Gastrocnemius medialis (tissue), 4 donors: Measurements from ENCODE around the gene SFT2D1. TPM values are rescaled to one million over a fixed set of nuclear protein-coding genes. Genes with fewer than 3 reads are reported as not detected.

ENCODE experiments used
- ATAC-seq, 2 donors: fragments of 150-250 bp; one replicate each; pipeline ENCODE4 v1.9.1; 2016
- DNase-seq, 2 donors: peaks; one replicate each; pipeline ENCODE4 v3.0.0-alpha.2; 2019
- H3K27ac ChIP-seq, 4 donors: fragments of 200-600 bp; sonication (generic); 1 replicate in 1 of 4; 2 replicates in 3 of 4; pipeline ENCODE4 v1.5.1; 2016 to 2018; ENCODE audit warnings: mild to moderate bottlenecking in 2 of 4, moderate library complexity in 1 of 4
- H3K27me3 ChIP-seq, 3 donors: fragments of 200-600 bp; sonication (generic) in 2 of 3; 1 replicate in 1 of 3; 2 replicates in 2 of 3; pipeline versions ENCODE4 v1.5.1 to v1.6.0; 2016 to 2019; ENCODE audit warnings: mild to moderate bottlenecking in 1 of 3, moderate library complexity in 1 of 3
- H3K36me3 ChIP-seq, 2 donors: fragments of 200-600 bp; sonication (generic) in 1 of 2; one replicate each; pipeline ENCODE4 v1.5.1; 2017 to 2018
- H3K4me1 ChIP-seq, 2 donors: fragments of 200-600 bp; sonication (generic) in 1 of 2; one replicate each; pipeline ENCODE4 v1.5.1; 2016 to 2017; ENCODE audit warnings: mild to moderate bottlenecking in 2 of 2
- H3K4me3 ChIP-seq, 4 donors: fragments of 200-600 bp; sonication (generic) in 3 of 4; 1 replicate in 1 of 4; 2 replicates in 3 of 4; pipeline ENCODE4 v1.5.1; 2016 to 2019; ENCODE audit warnings: mild to moderate bottlenecking in 2 of 4
- H3K9me3 ChIP-seq, 3 donors: fragments of 200-600 bp; sonication (generic) in 2 of 3; 1 replicate in 1 of 3; 2 replicates in 2 of 3; pipeline ENCODE4 v1.5.1; 2016 to 2019
- CTCF ChIP-seq, 5 experiments: fragments of 450-650 bp in 3 of 5; fragments of 200-600 bp in 2 of 5; sonication (generic) in 2 of 5; IDR thresholded peaks in 4 of 5; conservative IDR thresholded peaks in 1 of 5; 1 replicate in 4 of 5; 2 replicates in 1 of 5; pipeline ENCODE4 v1.5.1; 2016 to 2019; ENCODE audit warnings: antibody characterized with exemption in 5 of 5, mild to moderate bottlenecking in 3 of 5, moderate library complexity in 3 of 5
- POLR2A ChIP-seq, 2 donors: fragments of 450-650 bp; IDR thresholded peaks; one replicate each; pipeline ENCODE4 v1.6.1; 2017; ENCODE audit warnings: antibody characterized with exemption in 2 of 2, mild to moderate bottlenecking in 2 of 2, moderate library complexity in 2 of 2
- in situ Hi-C, 4 donors: fragments of 200-750 bp; cut with MboI; loops; one replicate each; pipeline versions ENCODE4 v1.15.0 to v1.8.0; 2017; ENCODE audit warnings: low sequenced_read_pairs in 4 of 4
- intact Hi-C: fragments of 100-400 bp; cut with DNase I; formaldehyde crosslinking; loops from one replicate; pipeline ENCODE4 v1.15.1; 2023; ENCODE audit warnings: low total_unique reads
- total RNA-seq, 4 donors: library from RNA; depleted of rRNA; stranded (reverse); fragments of >200 nt; gene quantifications; one replicate each; pipeline versions ENCODE4 v1.1.0 to v1.2.3, GENCODE V29; 2016

Gene SFT2D1
- total RNA-seq, 4 donors from 2014 or later: 14.1 to 29.0 (median 16.8) TPM

GRCh38 chr6:166305562-166306117, 36.7 kb downstream of the SFT2D1 start:
- Histone ChIP-seq H3K4me3 (no peak overlapping the region), H3K4me1 (peaks cover 0 to 3% of the 10 kb centered on the region in 2 donors), H3K27me3 (peaks cover 31 to 39% (median 32%) of the 10 kb centered on the region in 3 donors), H3K36me3 (no peaks in the 10 kb centered on the region), H3K9me3 (no peaks in the 10 kb centered on the region), H3K27ac (no peak overlapping the region)
- intact Hi-C loops (no loop called here), in situ Hi-C loops (no loop called here)
- TF ChIP-seq CTCF (IDR thresholded peaks at IDR 0.05 in 4 of 5, conservative IDR thresholded peaks at IDR 0.05 in 1 of 5) (no peak), POLR2A (IDR thresholded peaks at IDR 0.05) (no peak)
- ATAC-seq (no peak), DNase-seq (no peak)

GRCh38 chr6:166304106-166304505, 38.2 kb downstream of the SFT2D1 start:
- DNase-seq (no peak), ATAC-seq (no peak)
- peaks cover 0 to 3% of the 10 kb centered on the region in 2 donors for H3K4me1 ChIP-seq
- H3K27ac ChIP-seq: no peak overlapping the region
- H3K36me3 ChIP-seq: no peaks in the 10 kb centered on the region
- in situ Hi-C loops (no loop called here), intact Hi-C loops (no loop called here)
- TF ChIP-seq POLR2A (IDR thresholded peaks at IDR 0.05) (no peak), CTCF (IDR thresholded peaks at IDR 0.05 in 4 of 5, conservative IDR thresholded peaks at IDR 0.05 in 1 of 5) (no peak)
- H3K9me3 ChIP-seq: no peaks in the 10 kb centered on the region
- no peak overlapping the region for H3K4me3 ChIP-seq
- H3K27me3 ChIP-seq: peaks cover 28 to 31% (median 28%) of the 10 kb centered on the region in 3 donors

- Histone ChIP-seq H3K27ac (no peak overlapping the region), H3K9me3 (no peaks in the 10 kb centered on the region), H3K4me1 (no peaks in the 10 kb centered on the region), H3K27me3 (peaks cover 13 to 17% (median 16%) of the 10 kb centered on the region in 3 donors), H3K4me3 (no peak overlapping the region), H3K36me3 (no peaks in the 10 kb centered on the region)
- ATAC-seq: no peak
- DNase-seq: no peak
- in situ Hi-C loops (no loop called here), intact Hi-C loops (no loop called here)
- TF ChIP-seq POLR2A (IDR thresholded peaks at IDR 0.05) (no peak), CTCF (IDR thresholded peaks at IDR 0.05 in 4 of 5, conservative IDR thresholded peaks at IDR 0.05 in 1 of 5) (no peak)
Observed at GRCh38 chr6:166301611-166302529, 40.5 kb downstream of the SFT2D1 start.

- peaks cover under 1 to 8% (median 2%) of the 10 kb centered on the region in 3 donors for H3K27me3 ChIP-seq
- ATAC-seq: no peak
- H3K4me1 ChIP-seq: no peaks in the 10 kb centered on the region
- in situ Hi-C loops (no loop called here), intact Hi-C loops (no loop called here)
- H3K9me3 ChIP-seq: no peaks in the 10 kb centered on the region
- no peak overlapping the region for H3K4me3 ChIP-seq
- no peaks in the 10 kb centered on the region for H3K36me3 ChIP-seq
- TF ChIP-seq CTCF (IDR thresholded peaks at IDR 0.05 in 4 of 5, conservative IDR thresholded peaks at IDR 0.05 in 1 of 5) (no peak), POLR2A (IDR thresholded peaks at IDR 0.05) (no peak)
- H3K27ac ChIP-seq: no peak overlapping the region
- no peak for DNase-seq
Observed at GRCh38 chr6:166300357-166300987, 41.9 kb downstream of the SFT2D1 start.
